Measurements from ENCODE around the gene FEN1.

Gene FEN1

DNA sequence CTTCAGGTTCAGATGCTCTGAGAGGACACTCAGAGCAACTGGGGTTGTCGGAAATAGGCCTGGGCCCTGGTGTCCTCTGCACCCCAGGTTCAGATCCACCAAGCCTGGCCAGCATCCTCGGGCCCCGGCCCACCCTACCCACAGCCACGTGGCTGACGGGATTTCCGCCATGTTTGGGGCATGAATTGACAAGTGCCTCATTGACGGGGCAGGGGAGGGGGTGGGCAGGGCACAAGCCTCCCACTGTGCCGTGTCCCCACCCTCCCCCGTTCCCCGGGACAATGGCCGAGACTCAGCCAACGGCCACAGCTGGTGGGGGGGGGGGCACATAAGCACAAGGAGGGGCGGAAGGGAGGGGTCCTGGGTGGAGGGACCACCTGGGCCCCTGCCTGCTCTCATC is 31.8 kb upstream of the FEN1 start:
- H3K27me3 ChIP-seq (ENCODE audit: insufficient read depth, low read length) = no peaks in the 10 kb centered on the region
- no peaks in the 10 kb centered on the region for H3K4me1 ChIP-seq (ENCODE audit: insufficient read depth, low read length, severe bottlenecking)
- no peak overlapping the region for H2AFZ ChIP-seq (ENCODE audit: low read length)
- H3K36me3 ChIP-seq (ENCODE audit: insufficient read depth, low read length) = no peaks in the 10 kb centered on the region
- H3K9me2 ChIP-seq (ENCODE audit: low read depth, low read length) = no peaks in the 10 kb centered on the region
- no peak overlapping the region for H3K27ac ChIP-seq (ENCODE audit: low read depth, low read length, poor library complexity, severe bottlenecking)
- no peaks in the 10 kb centered on the region for H3F3A ChIP-seq (ENCODE audit: insufficient read depth, low read length)
- no peaks in the 10 kb centered on the region for H4K20me1 ChIP-seq (ENCODE audit: insufficient read depth, low read length)
- TF ChIP-seq EZH2 (IDR thresholded peaks at IDR 0.05; ENCODE audit: borderline replicate concordance, low read length) (no peak), CTCF (IDR thresholded peaks at IDR 0.05; ENCODE audit: low read length) (no peak)
- H3K9ac ChIP-seq (ENCODE audit: low read length) = no peak overlapping the region
- no peak overlapping the region for H3K4me3 ChIP-seq (ENCODE audit: low read depth, low read length, poor library complexity, severe bottlenecking)
- H3K79me2 ChIP-seq (ENCODE audit: insufficient read depth, low read length) = no peaks in the 10 kb centered on the region
- no peaks in the 10 kb centered on the region for H3K9me3 ChIP-seq (ENCODE audit: low read length)
- H3K4me2 ChIP-seq (ENCODE audit: low read length) = no peak overlapping the region

- Histone ChIP-seq H3K9ac (ENCODE audit: low read length) (no peak overlapping the region), H4K20me1 (ENCODE audit: insufficient read depth, low read length) (no peaks in the 10 kb centered on the region), H3K4me1 (ENCODE audit: insufficient read depth, low read length, severe bottlenecking) (no peaks in the 10 kb centered on the region), H3K4me3 (ENCODE audit: low read depth, low read length, poor library complexity, severe bottlenecking) (no peak overlapping the region), H3K36me3 (ENCODE audit: insufficient read depth, low read length) (no peaks in the 10 kb centered on the region), H3K27ac (ENCODE audit: low read depth, low read length, poor library complexity, severe bottlenecking) (no peak overlapping the region), H3K79me2 (ENCODE audit: insufficient read depth, low read length) (no peaks in the 10 kb centered on the region), H3K9me3 (ENCODE audit: low read length) (no peaks in the 10 kb centered on the region), H3F3A (ENCODE audit: insufficient read depth, low read length) (no peaks in the 10 kb centered on the region), H3K4me2 (ENCODE audit: low read length) (no peak overlapping the region), H3K9me2 (ENCODE audit: low read depth, low read length) (no peaks in the 10 kb centered on the region), H3K27me3 (ENCODE audit: insufficient read depth, low read length) (no peaks in the 10 kb centered on the region), H2AFZ (ENCODE audit: low read length) (no peak overlapping the region)
- TF ChIP-seq CTCF (IDR thresholded peaks at IDR 0.05; ENCODE audit: low read length) (no peak), EZH2 (IDR thresholded peaks at IDR 0.05; ENCODE audit: borderline replicate concordance, low read length) (no peak)
Observed at GRCh38 chr11:61761440-61762222, 31.1 kb upstream of the FEN1 start.

- Histone ChIP-seq H3F3A (ENCODE audit: insufficient read depth, low read length) (no peaks in the 10 kb centered on the region), H3K9me3 (ENCODE audit: low read length) (no peaks in the 10 kb centered on the region), H3K79me2 (ENCODE audit: insufficient read depth, low read length) (no peaks in the 10 kb centered on the region), H3K27me3 (ENCODE audit: insufficient read depth, low read length) (no peaks in the 10 kb centered on the region), H3K4me1 (ENCODE audit: insufficient read depth, low read length, severe bottlenecking) (no peaks in the 10 kb centered on the region), H3K4me2 (ENCODE audit: low read length) (no peak overlapping the region), H3K27ac (ENCODE audit: low read depth, low read length, poor library complexity, severe bottlenecking) (no peak overlapping the region), H3K9ac (ENCODE audit: low read length) (no peak overlapping the region), H3K4me3 (ENCODE audit: low read depth, low read length, poor library complexity, severe bottlenecking) (no peak overlapping the region), H3K36me3 (ENCODE audit: insufficient read depth, low read length) (no peaks in the 10 kb centered on the region), H2AFZ (ENCODE audit: low read length) (no peak overlapping the region), H4K20me1 (ENCODE audit: insufficient read depth, low read length) (no peaks in the 10 kb centered on the region), H3K9me2 (ENCODE audit: low read depth, low read length) (no peaks in the 10 kb centered on the region)
- TF ChIP-seq CTCF (IDR thresholded peaks at IDR 0.05; ENCODE audit: low read length) (no peak), EZH2 (IDR thresholded peaks at IDR 0.05; ENCODE audit: borderline replicate concordance, low read length) (no peak)
Observed at GRCh38 chr11:61762223-61762615, 30.5 kb upstream of the FEN1 start.

Data from OCI-LY1 (cell line).